Stimulated activated CD4-positive, alpha-beta T cell treated with anti-CD3 and anti-CD28 coated beads, Interleukin-4, amount 100 ng/mL, for 48 hours (primary cell): ENCODE data around the gene BICD2.

Experiments used
- DNase-seq, 2 donors: peaks; one replicate each; pipeline ENCODE4 v3.0.0-alpha.2; 2020; ENCODE audit warnings: low read depth in 2 of 2

Gene BICD2

DNA sequence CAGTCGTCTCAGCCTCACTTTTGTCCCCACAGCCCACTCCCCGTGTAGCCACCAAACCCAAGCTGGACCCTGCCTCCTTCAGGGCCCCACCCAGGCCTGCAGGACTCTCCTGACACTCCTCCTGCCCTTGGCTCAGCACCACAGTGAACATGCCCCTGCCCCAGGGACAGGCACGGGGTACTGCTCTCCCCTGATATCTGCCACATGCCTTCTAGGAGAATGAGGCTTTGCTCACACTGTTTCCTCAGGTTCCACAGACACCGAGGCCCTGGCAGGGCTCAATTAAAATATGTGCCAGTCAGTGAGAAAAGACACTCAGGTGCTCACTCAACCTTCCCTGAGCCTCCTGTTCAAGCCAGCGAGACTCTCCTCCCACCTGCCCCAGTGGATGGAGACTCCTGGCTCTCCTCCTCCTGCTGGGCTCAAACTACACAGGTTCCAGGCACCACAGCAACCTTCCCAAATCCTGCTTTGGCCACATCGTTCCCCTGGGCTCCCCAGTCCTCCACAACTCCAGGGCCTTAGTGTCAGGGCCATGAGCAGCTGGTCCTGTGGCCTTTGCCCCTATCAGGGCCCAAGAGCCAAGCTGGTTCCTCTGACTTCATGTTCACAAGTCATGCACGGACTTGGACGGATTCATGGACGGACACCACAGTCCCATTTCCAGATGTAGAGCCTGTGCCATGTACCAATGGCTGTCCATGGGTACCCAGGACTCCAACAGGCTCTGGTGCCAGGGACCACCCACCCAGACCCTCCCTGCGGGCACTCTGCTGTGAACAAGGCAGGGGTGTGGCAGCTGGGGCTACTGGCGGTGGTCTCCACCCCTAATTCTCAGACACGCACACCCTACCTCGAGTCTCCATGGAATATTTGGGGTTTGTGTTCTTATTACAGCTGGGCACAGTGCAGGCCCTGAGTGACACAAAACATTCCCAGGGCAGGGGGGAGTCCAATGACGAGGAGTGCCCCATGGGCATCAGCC is 36.6 kb downstream of the BICD2 start:
- DNase-seq: no peak

DNA sequence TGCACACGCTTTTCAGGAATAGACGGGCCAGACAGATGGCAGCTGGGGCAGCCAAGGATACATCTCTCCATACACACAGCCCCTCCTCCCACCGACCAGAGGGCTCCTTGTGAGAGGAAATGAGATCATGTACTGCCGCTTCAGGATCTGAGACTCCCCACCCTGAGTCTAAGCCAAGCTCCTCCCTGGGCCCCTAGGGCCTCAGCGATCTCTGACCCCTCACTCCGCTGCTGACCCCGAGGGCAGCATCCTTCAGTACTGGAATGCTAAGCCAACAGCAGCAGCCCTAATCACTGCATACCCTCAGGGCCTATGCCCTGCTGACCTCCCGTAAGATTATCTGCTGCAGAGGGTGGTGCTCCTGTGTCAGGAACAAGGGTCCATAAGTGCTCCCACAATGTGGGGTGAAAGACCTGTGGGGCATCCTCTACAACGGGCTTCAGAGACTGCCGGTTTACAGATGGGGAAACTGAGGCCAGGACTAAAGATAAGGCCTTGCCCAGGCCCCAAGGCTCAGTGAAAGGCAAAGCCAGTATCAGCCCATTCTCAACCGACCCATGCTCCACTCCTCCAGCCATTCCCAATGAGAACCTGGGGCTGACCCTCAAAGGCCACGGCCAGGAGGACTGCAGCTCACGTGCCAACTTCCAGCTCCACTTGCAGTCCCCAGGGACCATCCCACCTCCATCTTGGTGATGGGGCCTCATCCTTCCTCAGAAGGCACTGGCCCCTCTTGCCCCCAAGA is 37.5 kb downstream of the BICD2 start:
- DNase-seq: no peak

DNA sequence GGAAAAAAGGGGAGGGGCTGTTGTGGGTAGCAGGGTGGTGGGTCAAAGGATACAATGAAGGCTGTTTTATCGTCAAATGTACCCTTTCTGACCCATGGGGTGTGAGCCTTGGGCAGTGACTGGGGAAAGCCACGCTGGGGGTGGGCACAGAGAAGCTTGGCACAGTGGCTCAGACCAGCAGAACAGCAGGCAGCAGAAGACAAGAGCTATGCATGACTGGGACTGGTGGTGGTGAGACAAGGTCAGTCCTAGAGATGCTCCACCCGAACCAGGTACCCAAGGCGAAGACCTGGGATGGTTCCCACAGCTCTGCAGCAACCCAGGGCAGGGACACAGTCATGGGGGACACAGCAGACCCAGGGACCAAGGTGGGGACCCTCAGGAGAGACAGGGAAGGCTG is 38.3 kb downstream of the BICD2 start:
- no peak for DNase-seq

DNA sequence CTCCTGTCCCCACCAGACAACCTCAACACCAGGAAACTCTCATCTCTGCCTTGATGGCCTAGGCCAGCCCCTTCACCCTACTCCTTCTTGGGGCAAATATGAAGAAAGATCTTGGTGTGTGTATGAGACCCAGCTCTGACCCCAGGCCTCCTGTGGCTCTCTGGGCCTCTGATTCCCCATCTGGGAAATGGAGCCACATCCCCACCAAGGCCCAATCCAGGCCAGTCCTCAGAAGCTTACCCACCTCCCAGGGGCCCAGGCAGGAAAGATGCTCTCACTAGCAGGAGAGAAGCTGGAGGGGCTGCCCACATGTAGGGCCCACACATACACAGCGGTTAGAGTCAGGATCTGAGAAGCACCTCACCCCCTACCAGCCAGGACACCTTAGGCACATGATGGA is 38.9 kb downstream of the BICD2 start:
- DNase-seq: no peak

DNA sequence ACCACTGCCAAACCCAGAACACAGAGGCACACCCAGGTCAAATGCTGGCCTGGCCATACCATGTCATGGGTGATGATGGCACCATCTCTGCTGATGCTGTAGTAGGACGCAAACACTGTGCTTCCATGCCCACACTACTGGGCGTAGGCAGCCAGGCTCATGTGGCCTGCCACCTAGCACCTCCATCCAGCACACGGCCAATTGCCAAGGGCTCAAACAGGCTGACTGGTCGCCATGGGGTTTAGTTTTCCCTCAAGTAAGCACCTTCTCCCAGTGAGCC is 39.4 kb downstream of the BICD2 start:
- no peak for DNase-seq

DNA sequence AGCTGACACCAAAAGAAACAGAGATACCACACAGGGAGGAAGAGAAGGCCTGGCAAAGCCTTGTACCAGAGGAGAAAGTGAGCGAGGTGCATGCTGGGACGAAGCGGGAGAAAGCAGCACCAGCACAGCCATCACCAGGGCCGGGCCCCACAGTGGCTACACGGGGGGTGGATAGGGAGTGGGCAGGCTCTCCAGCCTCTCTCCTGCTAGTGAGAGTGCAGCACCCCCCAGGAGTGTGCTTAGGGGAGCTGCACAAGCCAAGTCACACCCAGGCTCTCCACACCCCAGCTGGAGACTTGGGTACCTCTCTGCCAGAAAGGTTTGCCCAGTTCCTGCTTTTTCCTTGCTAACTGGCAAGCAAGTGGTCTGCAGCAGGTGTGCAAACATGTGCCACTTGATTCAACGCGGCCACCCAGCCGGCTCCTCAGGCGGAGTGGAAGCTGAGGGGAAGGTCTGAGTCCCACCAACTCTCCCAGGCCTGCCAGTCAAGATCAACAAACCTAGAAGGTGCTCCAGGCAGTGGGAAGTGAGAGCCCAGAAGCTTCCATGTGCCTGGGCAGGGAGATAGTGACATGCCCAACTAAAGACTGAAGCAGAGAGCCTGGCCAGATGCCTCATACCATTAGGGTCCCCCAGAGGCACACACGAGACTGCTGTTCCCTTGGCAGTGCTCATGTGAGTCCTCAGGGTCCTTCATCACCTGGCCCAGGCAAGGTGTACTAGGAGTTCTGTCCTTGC is 39.9 kb downstream of the BICD2 start:
- DNase-seq: no peak

DNA sequence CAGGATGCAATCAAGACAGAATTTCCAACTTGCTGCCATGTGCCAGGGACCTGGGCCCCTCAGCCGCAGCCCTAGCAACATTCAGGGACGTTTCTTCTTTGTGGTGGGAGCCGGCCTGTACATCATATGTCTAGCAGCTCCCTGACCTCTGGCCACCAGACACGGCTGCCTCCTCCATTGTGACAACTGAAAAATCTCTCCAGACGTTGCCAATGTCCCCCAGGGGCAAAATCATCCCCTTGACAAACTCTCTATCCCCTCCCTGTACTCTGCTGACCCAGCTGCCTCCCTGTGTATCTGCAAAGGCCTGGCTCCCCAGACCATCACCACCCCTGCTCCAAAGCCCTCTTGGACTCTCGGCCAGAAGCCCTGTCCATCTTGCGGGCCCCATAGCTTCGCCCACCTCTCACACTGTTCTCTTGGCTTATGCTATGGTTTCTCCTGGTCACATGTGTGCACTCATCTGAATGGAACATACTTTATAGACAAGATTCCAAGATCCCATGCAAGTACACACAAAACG is 40.8 kb downstream of the BICD2 start:
- no peak for DNase-seq

DNA sequence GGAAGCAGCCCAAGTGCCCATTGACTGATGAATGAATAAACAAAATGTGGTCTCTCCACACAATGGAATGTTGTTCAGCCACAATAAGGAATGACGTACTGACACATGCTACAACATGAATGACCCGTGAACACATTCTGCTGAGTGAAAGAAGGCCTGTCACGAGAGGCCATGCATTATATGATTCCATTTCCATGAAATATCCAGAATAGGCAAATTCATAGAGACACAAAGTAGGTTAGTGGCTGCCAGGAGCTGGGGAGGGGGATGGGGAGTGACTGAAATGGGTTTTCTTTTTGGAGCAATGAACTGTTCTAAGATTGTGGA is 41.4 kb downstream of the BICD2 start:
- DNase-seq: no peak

DNA sequence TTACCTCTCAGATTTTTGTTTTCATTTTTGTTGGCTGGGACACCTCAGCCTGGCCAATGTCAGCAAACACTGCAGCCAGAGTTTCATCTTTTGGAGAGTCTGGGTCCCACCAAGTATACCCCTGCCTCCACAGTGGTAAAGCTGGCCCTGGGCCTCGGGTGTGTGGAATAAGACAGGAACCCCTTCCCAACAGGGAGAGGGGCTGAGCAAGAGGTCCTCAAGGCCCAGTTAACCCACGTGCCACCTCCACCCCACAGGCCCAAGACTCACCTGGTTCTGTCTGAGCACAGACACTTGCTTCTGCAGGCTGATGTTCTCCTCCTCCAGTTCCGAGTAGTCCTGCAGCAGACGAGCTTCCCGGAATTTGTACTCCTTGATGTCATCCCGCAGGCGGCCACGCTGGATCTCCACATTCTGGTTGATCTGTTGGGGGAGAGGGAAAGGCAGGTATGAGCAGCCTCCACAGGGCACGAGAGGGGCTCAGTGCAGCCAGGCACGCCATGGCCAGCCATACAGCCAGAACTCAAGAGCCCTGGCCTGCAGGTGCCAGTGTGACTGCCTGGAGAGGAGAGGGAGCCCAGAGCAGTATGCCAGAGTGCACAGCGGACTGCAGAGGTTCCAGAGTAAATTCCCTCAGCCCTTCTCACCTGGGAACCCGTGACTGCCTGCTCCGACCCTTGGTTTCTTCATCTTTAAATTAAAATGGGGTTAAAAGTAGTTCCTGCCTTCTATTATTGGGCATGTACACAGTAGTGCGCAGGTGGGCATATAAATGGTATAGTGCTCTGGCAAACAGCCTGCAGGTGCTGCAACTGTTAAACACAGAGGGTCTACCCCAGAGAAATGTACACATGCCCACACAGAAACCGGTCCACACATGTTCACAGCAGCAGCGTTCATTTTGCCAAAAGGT is 42.0 kb downstream of the BICD2 start:
- no peak for DNase-seq

DNA sequence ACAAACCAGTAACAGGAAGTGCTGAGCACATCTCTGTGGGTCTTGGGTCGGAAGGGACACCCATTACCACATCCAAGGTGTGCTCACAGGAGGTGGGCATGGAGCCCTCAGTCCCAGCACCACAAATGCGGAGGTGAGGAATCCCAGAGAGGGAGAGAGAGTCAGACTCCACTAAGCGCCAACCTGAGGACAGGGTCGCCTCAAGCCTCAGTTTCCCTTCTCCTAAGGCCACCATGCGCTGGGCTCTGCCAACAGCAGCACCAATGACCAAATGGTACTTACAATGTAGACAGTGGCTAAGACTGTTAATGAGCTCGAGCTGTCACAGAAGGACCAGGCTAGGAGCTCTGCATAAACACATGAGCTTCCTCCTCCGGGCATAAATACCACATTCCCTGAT is 43.1 kb downstream of the BICD2 start:
- no peak for DNase-seq

DNA sequence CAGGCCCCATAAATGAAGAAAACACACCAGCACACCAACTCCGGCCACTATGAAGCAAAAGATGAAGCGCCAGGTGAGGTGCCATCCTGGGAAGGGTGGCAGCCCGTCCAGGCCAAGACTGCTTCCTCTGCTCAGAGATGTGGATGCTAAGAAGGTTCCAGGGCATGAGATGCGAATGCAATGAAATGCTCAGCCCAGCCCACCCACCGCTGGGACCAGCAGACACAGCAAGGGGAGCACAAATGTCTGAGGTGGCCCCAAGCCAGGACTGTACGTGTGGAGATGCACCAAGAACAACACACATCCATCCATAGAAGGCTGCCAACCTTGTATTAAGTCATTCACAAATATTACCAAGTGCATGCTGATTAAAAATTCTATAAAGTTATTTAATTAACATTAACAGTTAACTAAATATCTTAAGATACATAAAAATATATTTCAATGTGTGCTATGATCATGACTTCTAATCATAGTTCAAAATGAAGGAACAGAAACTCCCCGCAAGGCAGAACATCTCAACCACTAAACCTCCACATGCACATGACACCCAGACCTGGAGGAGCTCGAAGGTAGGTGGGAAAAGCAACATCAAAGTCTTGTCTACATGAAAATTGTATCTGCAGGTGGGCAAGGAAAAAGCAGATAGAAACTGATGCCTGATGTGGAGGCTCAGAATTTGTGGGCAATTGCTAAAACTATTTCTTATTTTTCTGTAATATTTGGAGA is 43.7 kb downstream of the BICD2 start:
- no peak for DNase-seq

DNA sequence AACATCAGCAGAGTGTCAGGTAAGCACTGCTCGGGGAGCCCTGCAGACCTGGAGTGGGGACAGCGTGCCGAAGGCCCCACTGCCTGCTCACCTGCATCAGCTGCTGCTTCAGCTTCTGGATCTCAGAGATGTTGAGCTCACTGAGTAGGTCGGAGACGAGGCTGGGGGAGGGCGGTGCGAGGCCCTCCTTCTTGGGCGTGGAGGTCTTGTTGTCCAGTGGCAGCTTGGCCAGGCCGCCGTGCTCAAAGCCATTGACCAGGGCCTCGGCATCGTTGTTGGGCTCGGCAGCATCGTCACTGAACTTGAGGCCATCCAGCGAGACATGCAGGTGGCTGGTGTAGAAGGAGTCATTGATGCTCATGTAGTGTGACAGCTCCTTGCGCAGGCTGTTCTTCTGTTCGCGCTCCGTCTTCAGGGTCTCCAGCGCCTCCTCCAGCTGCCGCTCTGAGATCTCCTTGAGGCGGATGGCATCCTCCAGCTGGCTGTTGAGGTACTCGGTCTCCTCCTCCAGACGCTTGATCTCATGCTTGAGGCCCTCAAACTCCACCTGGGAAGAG is 44.3 kb downstream of the BICD2 start:
- DNase-seq: no peak

DNA sequence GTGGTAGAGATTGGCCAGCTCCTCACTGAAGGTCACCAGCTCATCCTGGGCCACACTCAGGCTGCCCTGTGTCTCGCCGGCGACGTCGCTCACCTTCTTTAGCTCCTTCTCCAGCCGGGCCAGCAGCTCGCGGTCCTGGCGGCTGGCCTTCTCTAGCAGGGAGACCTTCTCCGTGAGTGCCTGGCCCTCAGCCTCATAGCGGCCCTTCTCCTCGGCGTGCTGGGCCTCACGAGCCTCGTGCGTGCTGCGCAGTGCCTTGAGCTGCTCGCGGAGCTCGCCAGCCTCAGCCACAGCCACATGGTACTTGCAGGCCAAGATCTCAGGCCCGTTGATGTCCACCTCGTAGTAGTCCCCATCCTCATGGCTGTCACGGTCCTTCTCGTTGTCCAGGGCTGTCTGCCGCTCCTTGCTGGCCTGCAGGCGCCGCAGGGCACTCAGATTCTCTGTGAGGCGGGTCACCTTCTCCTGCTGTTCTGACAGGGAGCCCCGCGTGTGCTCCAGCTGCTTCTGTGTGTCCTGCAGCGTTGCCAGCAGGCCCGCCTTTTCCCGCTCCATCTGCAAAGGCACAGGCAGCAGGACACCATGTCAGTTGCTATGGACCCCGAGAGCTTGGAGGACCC is 45.5 kb downstream of the BICD2 start:
- DNase-seq: no peak

DNA sequence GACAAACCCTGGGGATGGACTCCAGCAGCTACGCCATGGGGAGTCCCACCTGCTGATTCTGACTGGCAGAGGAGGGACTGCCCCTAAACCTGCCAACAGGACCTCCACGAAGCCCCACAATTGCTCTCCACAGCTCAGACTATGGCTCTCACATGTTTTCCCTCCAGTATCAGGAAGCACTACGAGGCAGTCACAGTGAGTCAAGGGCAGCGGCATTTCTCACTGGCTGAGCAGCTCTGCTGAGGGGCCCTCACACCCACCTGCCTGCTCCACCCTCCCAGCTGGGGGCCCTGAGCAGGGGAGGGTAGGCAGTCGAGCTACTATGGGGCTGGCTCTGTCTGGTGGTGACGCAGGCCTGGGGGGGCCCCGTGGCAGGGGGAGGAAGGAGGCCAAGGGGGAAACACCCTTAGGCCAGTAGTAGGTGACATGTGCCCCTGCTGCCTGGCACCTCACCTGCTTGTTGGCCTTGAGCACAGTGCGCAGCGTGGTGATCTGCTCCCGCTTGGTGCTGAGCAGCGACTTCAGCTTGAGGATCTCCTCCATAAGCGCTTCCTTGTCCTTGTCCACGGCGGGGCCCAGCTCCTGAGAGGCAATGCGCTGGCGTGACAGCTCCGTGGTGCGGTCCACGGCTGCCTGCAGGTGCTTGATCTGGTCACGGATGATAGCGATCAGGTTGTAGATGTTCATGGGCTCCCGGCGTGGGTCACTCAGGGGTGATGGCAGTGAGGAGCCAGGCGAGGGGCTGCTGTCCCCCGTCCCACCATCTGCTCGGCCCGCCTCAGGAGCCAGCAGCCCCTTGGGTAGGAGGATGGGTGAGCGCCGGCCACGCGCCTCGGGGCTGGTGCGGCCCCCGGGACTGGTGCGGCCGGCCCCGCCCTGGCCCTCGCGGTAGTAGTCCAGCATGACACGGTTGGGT is 46.3 kb downstream of the BICD2 start:
- DNase-seq: no peak

DNA sequence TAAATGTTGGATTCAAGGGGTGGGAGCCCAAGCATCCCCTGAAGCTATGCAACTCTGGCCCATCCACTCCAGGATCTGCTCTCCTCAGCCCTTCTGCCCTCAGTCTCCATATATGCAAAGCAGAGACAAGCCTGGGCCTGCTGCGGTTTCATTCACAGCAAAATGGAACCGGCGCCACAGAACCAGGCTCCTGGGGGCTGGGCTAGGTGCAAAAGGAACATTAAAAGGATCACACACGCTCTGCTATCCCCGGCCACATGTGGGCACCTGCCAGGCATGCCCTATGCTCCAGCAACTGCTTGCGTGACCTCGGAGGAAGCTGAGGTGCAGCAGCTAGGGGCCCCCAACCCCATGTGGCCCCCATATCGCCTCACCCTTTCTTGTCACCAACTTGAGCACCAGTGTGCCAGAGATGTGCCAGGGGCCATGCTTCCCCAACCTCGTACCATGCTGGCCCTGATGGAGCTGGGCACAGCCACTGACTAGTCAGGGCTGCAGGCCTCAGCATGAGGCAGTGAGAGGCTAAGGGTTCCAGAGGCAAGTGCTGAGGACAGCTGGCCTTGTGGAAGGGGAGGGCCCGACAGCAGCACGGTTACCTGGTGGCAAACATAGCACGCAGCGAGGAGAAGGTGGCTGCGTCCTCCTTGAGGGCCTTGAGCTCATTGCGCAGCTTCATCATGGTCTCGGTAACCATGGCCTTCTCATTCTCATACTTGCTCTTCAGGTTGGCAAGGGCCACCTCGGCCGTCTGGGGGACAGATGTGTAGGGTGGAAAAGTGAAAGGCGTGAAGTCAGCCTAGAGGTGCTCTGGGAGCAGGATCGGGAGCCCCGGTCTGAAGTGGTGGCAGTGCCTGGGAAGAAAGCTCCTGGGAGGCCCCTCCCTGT is 47.2 kb downstream of the BICD2 start:
- no peak for DNase-seq

DNA sequence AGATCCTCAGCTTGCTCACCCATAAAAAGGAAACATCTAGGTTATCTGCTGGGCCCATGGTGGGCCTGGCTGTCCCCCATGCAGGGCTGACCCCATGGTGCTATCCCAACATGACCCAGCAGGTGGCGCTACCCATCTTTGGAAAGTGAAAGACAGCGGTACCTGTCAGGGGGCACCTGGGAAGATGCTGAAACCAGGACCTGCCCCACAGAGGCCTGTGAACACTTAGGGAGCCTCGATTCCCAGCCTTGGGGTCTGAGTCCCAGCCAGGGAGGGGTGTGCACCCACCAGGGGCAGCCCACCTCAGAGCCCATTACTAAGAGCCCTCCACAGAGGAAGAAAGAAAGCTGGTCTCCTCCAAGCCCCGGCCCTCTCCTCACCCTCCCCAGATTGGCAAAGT is 48.1 kb downstream of the BICD2 start:
- DNase-seq: peak; percentile 67 to 90

DNA sequence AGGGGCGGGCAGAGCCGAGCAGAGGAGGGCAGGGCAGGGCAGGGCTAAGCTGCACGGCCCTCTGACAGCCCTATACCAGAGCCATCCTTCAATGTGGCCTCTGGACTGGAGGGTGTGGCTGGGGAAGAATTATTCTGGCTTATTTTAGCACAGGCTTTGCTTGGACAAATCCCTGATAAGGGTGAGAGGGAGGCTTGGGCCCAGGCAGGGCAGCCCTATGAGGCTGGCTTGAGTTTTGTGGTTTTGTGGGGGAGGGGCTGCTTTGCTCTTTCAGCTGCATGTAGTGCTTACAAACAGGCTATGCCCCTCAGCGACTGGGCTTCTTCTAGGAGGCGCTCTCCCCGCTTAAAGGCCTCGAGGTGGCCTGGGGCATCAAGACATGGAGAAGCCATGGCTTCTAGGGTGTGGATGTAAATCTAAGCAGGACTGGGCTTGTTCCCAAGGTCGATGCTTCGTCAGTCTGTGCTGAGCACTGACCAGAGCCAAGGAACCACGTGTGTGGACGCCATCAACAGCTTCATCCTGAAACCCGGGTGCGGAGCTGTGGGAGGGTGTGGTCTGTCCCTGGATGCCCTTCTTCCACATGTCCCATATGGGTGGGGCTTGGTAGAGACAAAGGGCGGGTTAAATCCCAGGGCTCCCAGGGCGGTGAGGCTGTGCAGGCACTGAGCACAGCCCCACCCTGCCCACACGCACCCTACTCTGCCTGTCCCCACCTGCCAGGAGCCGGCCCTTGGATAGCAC is 49.0 kb downstream of the BICD2 start:
- no peak for DNase-seq
